GM12801 (cell line): ENCODE results near the gene DET1.

ENCODE experiments used
- CTCF ChIP-seq: IDR thresholded peaks from one replicate; pipeline ENCODE4 v1.5.1; 2011; ENCODE audit warnings: control low read depth; ENCODE audit not compliant: insufficient read length; ENCODE audit errors: extremely low read depth

Gene DET1

GRCh38 chr15:88546248-88547129 lies at the start of gene DET1:
DET1 (minus strand) TSS chr15:88546681; CDS start chr15:88531705, 14,976 bp downstream.
- TF ChIP-seq CTCF, result peak; percentile 52

GRCh38 chr15:88591384-88591783 lies 44.9 kb upstream of the DET1 start:
- TF ChIP-seq CTCF, result no peak

- TF ChIP-seq CTCF, result no peak
Observed at GRCh38 chr15:88590759-88591158, 44.3 kb upstream of the DET1 start.

- no peak for TF ChIP-seq CTCF
Observed at GRCh38 chr15:88586401-88587162, 40.1 kb upstream of the DET1 start.

GRCh38 chr15:88580532-88580931 lies 34.1 kb upstream of the DET1 start:
- TF ChIP-seq CTCF, result no peak

- no peak for TF ChIP-seq CTCF
Observed at GRCh38 chr15:88579322-88579721, 32.8 kb upstream of the DET1 start.

- TF ChIP-seq CTCF, result no peak
Observed at GRCh38 chr15:88574655-88575054, 28.2 kb upstream of the DET1 start.
